Esophagus squamous epithelium (tissue), 5 donors: ENCODE results near the gene PAAF1. TPM values are rescaled to one million over a fixed set of nuclear protein-coding genes. Genes with fewer than 3 reads are reported as not detected.
"Not testable (repeated sequence)": the region's sequence is repeated elsewhere in the genome, so short reads cannot be mapped to it uniquely, and the experiment has no call there.

Experiments
- DNase-seq: peaks from one replicate; lab custom pipeline; 2025; lab: John Stamatoyannopoulos, UW
- H3K27ac ChIP-seq, 4 donors: fragments of 200-600 bp; sonication (generic); one replicate each; pipeline ENCODE4 v1.5.1; 2016 to 2019; ENCODE audit warnings: mild to moderate bottlenecking in 1 of 4
- H3K27me3 ChIP-seq, 4 donors: fragments of 200-600 bp; sonication (generic); 1 replicate in 3 of 4; 2 replicates in 1 of 4; pipeline versions ENCODE4 v1.5.1 to v1.6.0; 2017 to 2021; ENCODE audit warnings: antibody characterized with exemption in 1 of 4
- H3K36me3 ChIP-seq, 3 donors: fragments of 200-600 bp; sonication (generic); one replicate each; pipeline ENCODE4 v1.5.1; 2016 to 2019
- H3K4me1 ChIP-seq, 3 donors: fragments of 200-600 bp; sonication (generic); one replicate each; pipeline ENCODE4 v1.5.1; 2017 to 2019
- H3K4me3 ChIP-seq, 4 donors: fragments of 200-600 bp; sonication (generic); 1 replicate in 3 of 4; 2 replicates in 1 of 4; pipeline ENCODE4 v1.5.1; 2016 to 2019; ENCODE audit warnings: mild to moderate bottlenecking in 2 of 4, moderate library complexity in 1 of 4
- H3K9me3 ChIP-seq, 3 donors: fragments of 200-600 bp; sonication (generic); one replicate each; pipeline ENCODE4 v1.5.1; 2016 to 2019
- CTCF ChIP-seq, 6 experiments: fragments of 450-650 bp in 4 of 6; fragments of 200-600 bp in 2 of 6; sonication (generic) in 2 of 6; IDR thresholded peaks; one replicate each; pipeline ENCODE4 v1.5.1; 2016 to 2019; ENCODE audit warnings: antibody characterized with exemption in 6 of 6, mild to moderate bottlenecking in 4 of 6, moderate library complexity in 4 of 6
- POLR2A ChIP-seq, 4 donors: fragments of 450-650 bp; IDR thresholded peaks; one replicate each; pipeline ENCODE4 v1.6.1; 2017; ENCODE audit warnings: antibody characterized with exemption in 4 of 4, mild to moderate bottlenecking in 4 of 4, moderate library complexity in 3 of 4
- WGBS, 2 donors: methylation state at CpG; one replicate each; pipeline ENCODE4 v1.1.5; 2018; 5-methylcytosine and 5-hydroxymethylcytosine counted together
- intact Hi-C: fragments of 100-400 bp; cut with DNase I; formaldehyde crosslinking; loops from one replicate; pipeline ENCODE4 v1.15.0; 2022
- total RNA-seq, 4 donors: library from RNA; depleted of rRNA; stranded (reverse); fragments of >200 nt; gene quantifications; one replicate each; pipeline ENCODE4 v1.1.0, GENCODE V29; 2016
- donor health status: DM: yes; HTN: yes; CAD: no.

Gene PAAF1
- total RNA-seq, 4 donors from 2014 or later, result 4.3 to 10.9 (median 8.3) TPM

- Histone ChIP-seq H3K4me3 (no peak overlapping the region), H3K4me1 (peaks cover 19 to 49% (median 22%) of the 10 kb centered on the region in 3 donors), H3K27me3 (no peaks in the 10 kb centered on the region), H3K36me3 (peaks cover 0 to 23% (median 0%) of the 10 kb centered on the region in 3 donors), H3K9me3 (no peaks in the 10 kb centered on the region), H3K27ac (peak overlapping the region in 2 of 4 donors; percentile 31 to 51)
- TF ChIP-seq CTCF (IDR thresholded peaks at IDR 0.05) (no peak), POLR2A (IDR thresholded peaks at IDR 0.05) (no peak)
- DNase-seq, result no peak
- intact Hi-C loops, result no loop called here
- 17 to 47% methylated on average over 1 of the region's 1 CpG for WGBS, 2 donors
Measured at GRCh38 chr11:73878771-73879170, 2.0 kb downstream of the PAAF1 start.

GRCh38 chr11:73880449-73880848 is 3.6 kb downstream of the PAAF1 start:
- intact Hi-C loops, H3K27me3 ChIP-seq, H3K9me3 ChIP-seq, H3K4me3 ChIP-seq, H3K27ac ChIP-seq, DNase-seq: not testable (repeated sequence)
- H3K36me3 ChIP-seq, result peaks cover 0 to 19% (median 0%) of the 10 kb centered on the region in 3 donors
- H3K4me1 ChIP-seq, result peaks cover 14 to 36% (median 18%) of the 10 kb centered on the region in 3 donors
- 88% methylated on average over 9 to 10 of the region's 10 CpGs for WGBS, 2 donors

- TF ChIP-seq POLR2A (IDR thresholded peaks at IDR 0.05) (no peak), CTCF (IDR thresholded peaks at IDR 0.05) (no peak)
- Histone ChIP-seq H3K4me3 (no peak overlapping the region), H3K27me3 (no peaks in the 10 kb centered on the region), H3K9me3 (no peaks in the 10 kb centered on the region), H3K27ac (no peak overlapping the region), H3K4me1 (peaks cover 0 to 10% (median 3%) of the 10 kb centered on the region in 3 donors), H3K36me3 (peaks cover 0 to 37% (median 0%) of the 10 kb centered on the region in 3 donors)
- no peak for DNase-seq
- intact Hi-C loops, result no loop called here
- WGBS, 2 donors, result 89 to 98% methylated on average over 2 of the region's 2 CpGs
Measured at GRCh38 chr11:73883856-73884255, 7.1 kb downstream of the PAAF1 start.

- intact Hi-C loops, result no loop called here
Measured at GRCh38 chr11:73888244-73888643, 11.4 kb downstream of the PAAF1 start.

GRCh38 chr11:73889019-73889418 is 12.2 kb downstream of the PAAF1 start:
- Histone ChIP-seq H3K4me3 (no peak overlapping the region), H3K36me3 (peaks cover 0 to 81% (median 7%) of the 10 kb centered on the region in 3 donors), H3K27ac (no peak overlapping the region), H3K9me3 (no peaks in the 10 kb centered on the region), H3K27me3 (no peaks in the 10 kb centered on the region), H3K4me1 (peaks cover 0 to 6% (median 0%) of the 10 kb centered on the region in 3 donors)
- TF ChIP-seq CTCF (IDR thresholded peaks at IDR 0.05) (no peak), POLR2A (IDR thresholded peaks at IDR 0.05) (no peak)
- intact Hi-C loops, result no loop called here
- 5 to 41% methylated on average over 1 of the region's 1 CpG for WGBS, 2 donors
- no peak for DNase-seq

More at GRCh38 chr11:73888244-73888643, 11.4 kb downstream of the PAAF1 start:
- Histone ChIP-seq H3K4me1 (peaks cover 0 to 6% (median 0%) of the 10 kb centered on the region in 3 donors), H3K4me3 (no peak overlapping the region), H3K27me3 (no peaks in the 10 kb centered on the region), H3K27ac (no peak overlapping the region), H3K36me3 (peaks cover 0 to 81% (median 7%) of the 10 kb centered on the region in 3 donors), H3K9me3 (no peaks in the 10 kb centered on the region)
- TF ChIP-seq POLR2A (IDR thresholded peaks at IDR 0.05) (no peak), CTCF (IDR thresholded peaks at IDR 0.05) (no peak)
- 91 to 92% methylated on average over 3 of the region's 3 CpGs for WGBS, 2 donors
- DNase-seq, result no peak
